ENCODE data around the gene MFSD6.
A peak's percentile ranks its signal among the peaks of the same experiment; 100 is the strongest.

Gene MFSD6

DNA sequence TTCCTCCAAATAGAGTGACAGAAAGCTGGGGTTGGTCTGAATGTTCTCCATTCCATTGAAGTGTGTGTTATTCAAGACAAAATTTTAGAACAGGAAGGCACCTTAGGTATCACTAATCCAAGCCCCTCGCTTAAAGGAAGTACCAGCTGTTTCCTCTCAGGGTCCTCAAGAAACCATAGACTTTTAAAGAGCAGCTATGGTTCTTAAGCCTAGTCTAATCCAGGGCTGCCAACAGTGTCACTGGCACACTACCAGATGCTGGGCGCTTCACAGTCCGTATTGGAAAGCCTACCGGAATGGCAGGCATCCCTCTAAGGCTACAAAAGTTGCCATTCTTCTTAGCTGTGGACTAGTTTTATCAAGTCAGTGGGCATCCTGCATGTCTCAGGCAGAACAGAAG, 124.4 kb downstream of the MFSD6 start:
- no peak for DNase-seq (ENCODE audit: low read depth)

DNA sequence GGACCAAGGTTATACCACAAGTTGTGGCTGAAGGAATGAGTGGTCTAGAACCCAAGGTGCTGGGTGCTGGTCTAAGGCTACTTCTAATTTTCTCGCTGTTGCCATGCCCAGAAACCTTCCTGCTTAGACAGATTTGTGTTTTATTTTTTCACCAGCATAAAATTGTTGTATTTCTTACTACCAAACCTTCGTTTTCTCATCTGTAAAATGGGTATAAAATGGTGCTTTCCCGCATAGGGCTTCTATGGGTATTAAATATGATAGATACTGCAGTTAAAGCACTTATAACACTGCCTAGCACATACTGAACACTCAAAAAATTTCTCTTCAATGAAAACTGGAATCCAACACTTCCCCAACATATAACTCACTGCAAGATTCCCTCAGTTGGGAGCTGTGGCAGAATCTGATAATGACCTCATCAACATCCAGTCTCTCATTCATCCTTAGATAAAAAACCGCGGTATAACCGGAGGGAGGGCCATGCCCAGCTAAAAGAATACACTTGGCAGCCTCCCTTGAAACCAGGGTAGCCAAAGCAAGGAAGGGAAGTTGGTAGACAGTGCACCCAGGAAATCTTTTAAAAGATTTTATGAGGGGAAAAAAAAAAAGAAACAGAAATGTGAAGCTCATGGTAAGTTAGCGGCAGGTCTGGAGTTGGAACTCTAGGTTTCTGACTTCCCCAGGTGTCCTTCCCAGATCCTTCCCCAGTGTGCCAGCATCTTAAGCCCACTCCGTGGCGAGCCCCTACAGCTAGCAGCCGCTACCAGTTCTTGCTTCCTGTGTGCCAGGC, 125.2 kb downstream of the MFSD6 start:
- DNase-seq (ENCODE audit: low read depth): no peak

DNA sequence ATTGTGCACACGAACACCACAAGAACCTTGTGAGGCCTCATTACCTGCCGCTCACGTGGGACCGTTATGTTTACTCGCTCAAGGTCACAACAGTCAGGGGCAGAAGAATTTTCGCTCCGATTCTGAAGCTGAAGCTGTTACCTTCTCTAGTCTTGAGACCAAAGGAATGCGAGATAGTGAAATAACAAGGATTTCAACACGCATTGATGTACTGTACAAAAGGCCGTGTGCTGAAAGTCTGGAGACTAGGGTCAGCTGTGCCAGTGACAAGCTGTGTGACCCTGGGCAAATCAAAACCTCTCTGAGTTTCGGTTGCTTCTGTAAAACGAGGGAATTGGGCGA, 125.8 kb downstream of the MFSD6 start:
- DNase-seq (ENCODE audit: low read depth): peak; percentile 35

DNA sequence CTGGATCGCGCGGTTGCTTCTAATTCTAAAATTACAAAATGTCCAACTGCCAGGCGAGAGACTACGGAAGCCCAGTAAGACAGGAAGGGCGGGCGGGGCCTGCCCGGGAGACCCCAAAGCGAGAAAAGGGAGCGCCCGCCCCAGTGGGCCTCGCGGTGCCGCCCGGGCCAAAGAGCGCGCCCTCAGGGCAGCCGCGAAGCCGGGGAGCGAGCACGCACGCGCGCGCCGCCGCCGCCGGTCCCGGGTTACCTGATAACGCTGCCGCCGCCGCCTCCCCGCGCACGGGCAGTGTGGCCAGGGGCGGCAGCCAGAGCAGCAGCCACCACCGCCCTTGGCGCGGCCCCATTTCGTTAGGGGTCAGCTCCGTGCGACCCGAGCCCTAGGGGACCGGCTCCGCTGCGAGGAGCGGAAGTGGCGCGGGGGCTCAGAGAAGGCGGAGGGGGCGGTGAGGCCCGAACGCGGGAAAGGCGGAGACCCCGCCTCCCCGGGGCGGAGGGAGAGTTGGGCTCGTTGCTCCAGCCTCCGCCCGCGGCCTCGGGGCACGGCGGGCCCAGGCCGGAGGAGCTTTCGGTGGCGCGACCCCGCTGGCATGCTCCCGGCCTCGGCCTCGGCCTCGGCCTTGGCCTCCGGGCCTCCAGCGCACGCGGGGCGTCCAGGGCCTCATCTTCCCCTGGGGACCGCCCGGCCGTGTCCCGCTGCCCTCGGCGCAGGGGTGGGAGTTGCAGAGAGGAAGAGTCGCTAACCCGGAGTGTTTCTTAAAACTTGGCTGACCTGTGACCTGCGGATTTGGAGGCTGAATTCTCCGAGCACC, 126.4 kb downstream of the MFSD6 start, which contains the start of gene NEMP2:
TSS of gene NEMP2 (minus strand) at position 413 of the 811 bp plus-strand sequence. CDS start at position 346, 67 bp downstream.
- DNase-seq (ENCODE audit: low read depth): peak; percentile 73

DNA sequence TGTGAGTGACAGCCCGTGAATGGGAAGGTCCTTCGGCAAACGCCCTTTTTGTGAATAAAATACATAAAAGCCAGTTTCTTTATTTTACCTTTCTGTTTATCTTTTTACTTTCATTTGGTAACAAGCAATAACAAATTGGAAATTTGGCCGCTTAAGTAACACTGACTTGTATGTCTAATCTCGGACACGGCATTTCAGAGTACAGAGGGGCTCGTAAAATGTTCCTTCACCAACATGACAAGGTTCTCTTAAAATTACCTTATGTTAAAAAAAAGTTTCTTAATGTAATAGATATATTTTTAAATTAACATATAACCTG, 126.9 kb downstream of the MFSD6 start:
- no peak for DNase-seq (ENCODE audit: low read depth)

DNA sequence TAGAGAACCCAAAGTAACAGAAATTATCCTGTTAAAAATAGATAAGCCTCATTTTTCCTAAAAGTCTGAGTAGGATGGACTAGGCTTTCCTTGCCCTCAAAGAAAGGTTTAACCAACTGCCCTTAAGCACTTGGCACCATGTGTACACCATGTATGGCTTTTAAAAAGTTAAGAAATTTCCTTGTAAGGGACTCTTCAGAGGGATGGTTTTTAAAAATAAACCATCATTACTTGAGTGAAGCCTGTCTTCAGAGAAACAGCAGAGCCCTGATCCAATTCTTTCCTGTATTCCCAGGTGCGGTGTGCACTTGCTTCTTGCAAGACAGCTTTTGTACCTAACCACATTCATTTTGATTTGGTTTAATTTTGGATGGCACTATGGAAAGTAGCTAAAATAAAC, 127.4 kb downstream of the MFSD6 start:
- no peak for DNase-seq (ENCODE audit: low read depth)

DNA sequence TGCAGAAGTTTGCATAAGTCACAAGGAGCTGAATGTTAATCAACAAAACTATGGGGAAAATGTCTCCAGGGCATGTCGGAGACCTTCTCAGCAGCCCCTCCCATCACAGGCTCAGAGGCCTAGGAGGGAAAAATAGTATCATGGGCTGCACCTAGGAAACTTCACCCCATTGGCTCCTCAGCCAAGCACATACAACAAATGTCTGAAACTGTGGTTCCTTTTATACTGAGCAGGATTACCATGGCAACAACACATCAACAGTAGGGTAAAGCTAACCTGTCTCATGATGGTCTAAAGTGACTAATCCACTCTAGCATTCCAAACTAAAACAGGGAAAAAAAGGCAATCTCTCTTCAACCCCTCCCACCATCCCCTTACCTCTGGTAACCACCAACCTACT, 129.6 kb downstream of the MFSD6 start:
- DNase-seq (ENCODE audit: low read depth): no peak

DNA sequence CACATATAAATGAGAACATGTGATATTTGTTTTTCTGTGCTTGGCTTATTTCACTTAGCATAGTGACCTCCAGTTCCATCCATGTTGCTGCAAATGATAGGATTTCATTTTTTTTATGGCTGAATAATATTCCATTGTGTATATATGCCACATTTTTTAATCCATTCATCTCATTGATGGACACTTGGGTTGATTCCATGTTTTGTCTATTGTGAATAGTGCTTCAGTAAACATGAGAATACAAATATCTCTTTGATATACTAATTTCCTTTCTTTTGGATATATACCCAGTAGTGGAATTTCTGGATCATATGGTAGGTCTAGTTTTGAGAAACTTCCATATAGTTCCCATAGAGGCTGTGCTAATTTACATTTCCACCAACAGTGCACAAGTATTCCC, 130.0 kb downstream of the MFSD6 start:
- DNase-seq (ENCODE audit: low read depth): no peak

DNA sequence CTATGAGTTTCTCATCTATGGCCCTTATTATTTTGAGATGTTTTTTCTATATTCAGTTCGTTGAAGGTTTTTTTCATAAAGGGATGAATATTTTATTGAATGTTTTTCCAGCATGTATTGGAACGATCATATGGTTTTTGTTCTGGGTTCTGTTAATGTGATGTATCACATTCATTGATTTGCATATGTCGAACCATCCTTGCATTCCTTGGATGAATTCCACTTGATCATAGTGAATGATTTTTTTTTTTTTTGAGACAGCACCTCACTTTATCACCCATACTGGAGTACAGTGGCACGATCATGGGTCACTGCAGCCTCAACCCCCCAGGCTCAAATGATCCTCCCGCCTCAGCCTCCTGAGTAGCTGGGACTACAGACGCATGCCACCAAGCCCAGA, 131.9 kb downstream of the MFSD6 start:
- no peak for DNase-seq (ENCODE audit: low read depth)

DNA sequence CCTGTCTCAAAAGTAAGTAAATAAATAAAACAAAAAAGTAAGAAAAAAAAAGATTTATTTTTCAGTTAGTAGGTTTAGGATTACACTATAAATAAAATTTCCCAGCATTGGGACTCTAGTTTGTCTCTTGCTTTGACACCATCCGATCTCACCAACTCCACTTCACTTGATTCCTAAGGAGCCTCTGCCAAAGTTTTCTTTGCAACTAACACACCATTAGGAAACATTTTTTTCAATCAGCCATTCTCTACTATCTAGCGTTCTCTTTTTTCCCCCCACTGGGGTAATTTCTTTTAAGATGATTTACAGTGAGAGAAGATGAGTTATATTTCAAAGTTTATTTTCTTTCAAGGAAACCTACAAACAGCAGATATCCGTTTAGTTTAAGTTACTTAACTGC, 136.9 kb downstream of the MFSD6 start:
- DNase-seq (ENCODE audit: low read depth): no peak

DNA sequence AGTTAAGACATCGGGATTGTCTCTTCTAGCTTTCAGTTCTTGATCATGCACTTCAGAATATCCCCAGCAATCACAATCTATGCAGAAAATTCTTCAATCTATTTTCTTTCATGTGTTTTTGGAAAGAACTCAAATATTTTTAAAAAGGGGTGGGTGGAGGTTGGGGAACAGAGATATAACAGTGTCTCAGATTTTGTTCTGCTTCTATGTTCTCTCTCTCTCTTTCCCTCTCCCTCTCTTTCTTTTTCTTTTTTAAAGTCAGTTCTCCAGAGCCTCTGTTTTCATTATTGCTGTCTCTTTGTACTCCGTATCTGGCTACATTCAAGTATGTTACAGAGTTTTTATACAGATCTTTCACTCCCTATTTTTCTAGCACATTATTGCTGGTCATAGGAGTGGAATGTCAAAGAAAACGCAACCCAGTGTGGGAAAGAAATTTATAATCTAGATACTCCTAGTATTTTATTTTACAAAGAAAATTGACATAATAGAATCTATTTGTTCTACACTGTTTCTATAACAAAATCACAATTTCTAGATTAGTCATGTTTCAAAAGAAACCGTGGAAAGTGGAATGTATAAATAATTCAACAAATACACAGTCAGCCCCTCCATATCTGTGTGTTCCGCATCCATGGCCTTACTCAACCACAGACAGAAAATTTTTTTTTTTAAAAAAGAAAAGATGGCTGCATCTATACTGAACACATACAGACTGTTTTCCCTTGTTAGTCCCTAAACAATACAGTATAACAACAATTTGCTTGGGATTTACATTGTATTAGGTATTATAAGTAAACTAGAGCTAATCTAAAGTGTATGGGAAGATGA, 137.6 kb downstream of the MFSD6 start:
- no peak for DNase-seq (ENCODE audit: low read depth)

DNA sequence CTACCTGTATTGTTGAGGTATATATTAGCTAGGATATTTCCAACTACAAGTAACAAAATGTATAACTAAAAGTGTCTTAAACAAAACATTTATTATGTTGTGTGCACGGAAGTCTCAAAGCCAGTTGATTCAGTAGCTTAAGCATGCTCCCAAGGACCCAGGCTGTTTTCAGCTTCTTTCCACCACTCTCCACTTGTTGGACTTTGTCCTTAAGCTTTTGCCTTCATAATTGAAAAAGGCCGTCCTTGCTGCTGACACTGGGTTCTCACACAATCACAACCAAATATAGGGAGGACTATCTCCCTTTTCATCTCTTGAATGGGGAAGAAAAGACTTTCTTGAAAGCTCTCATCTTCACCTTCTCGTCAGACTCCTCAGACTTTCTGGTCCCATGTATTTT, 138.6 kb downstream of the MFSD6 start:
- DNase-seq (ENCODE audit: low read depth): no peak

DNA sequence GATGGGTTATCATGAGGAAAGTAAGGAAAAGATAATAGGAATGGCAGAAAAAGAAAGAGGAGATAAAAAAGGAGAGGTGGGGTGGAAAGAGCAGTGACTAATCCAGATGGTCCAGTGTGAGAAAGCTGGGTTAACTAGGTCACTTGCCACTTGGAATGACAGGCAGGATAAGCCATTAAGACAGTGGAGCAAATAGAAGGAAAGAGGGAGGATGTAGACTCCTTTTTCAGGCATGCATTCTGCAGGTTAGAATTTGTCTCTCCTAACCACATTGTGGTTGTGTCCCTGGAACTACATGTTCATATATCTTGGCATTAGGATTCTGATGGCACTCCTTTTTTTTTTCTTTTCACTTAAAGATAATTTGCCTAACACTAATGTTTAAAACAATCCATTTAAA, 139.7 kb downstream of the MFSD6 start:
- no peak for DNase-seq (ENCODE audit: low read depth)

DNA sequence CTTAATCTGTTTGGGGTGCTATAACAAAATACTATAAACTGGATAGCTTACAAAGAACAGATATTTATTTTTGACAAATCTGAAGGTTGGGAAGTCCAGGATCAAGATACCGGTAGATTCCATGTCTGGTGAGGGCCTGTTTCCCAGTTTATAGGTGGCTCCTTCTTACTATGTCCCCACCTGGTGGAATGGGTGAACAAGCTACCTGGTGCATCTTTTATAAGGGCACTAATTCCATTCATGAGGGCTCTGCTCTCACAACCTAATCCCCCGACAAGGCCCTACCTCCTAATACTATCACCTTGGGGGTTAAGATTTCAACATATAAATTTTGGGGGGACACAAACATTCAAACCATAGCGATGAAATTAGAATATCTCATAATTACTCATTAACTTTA, 142.0 kb downstream of the MFSD6 start:
- no peak for DNase-seq (ENCODE audit: low read depth)
